Astrocyte (in vitro differentiated cells and primary cell): Measurements from ENCODE around the gene IGFBP5. TPM values are rescaled to one million over a fixed set of nuclear protein-coding genes. Genes with fewer than 3 reads are reported as not detected.

Source experiments
- DNase-seq: peaks from one replicate; pipeline ENCODE4 v3.0.0-alpha.2; 2010; ENCODE audit warnings: low read depth
- FAIRE-seq: peaks from 2 replicates; lab custom pipeline; 2011; peaks lifted over from hg19 to GRCh38; lab: Jason Lieb, UNC
- H2AFZ ChIP-seq: 2 replicates; pipeline ENCODE4 v1.6.0; 2012; ENCODE audit warnings: low read depth, low read length, inconsistent platforms
- H3K27ac ChIP-seq: 2 replicates; pipeline ENCODE4 v1.5.1; 2011; ENCODE audit warnings: low read depth, low read length, inconsistent platforms
- H3K27me3 ChIP-seq: 2 replicates; pipeline ENCODE4 v1.6.0; 2011; ENCODE audit warnings: low read length, inconsistent platforms; ENCODE audit not compliant: insufficient read depth
- H3K36me3 ChIP-seq: 2 replicates; pipeline ENCODE4 v1.5.1; 2011; ENCODE audit warnings: low read length, inconsistent platforms; ENCODE audit not compliant: insufficient read depth
- H3K4me1 ChIP-seq: 2 replicates; pipeline ENCODE4 v1.5.1; 2011; ENCODE audit warnings: low read length, inconsistent platforms; ENCODE audit not compliant: insufficient read depth
- H3K4me2 ChIP-seq: 2 replicates; pipeline ENCODE4 v1.6.0; 2012; ENCODE audit warnings: low read length, inconsistent platforms
- H3K4me3 ChIP-seq: 2 replicates; pipeline ENCODE4 v1.5.1; 2011; ENCODE audit warnings: low read depth, mild to moderate bottlenecking, low read length, inconsistent platforms; ENCODE audit not compliant: insufficient read depth
- H3K79me2 ChIP-seq: 2 replicates; pipeline ENCODE4 v1.6.0; 2012; ENCODE audit warnings: mild to moderate bottlenecking, low read length, inconsistent platforms; ENCODE audit not compliant: insufficient read depth
- H3K9ac ChIP-seq: 2 replicates; pipeline ENCODE4 v1.6.0; 2012; ENCODE audit warnings: mild to moderate bottlenecking, low read length, inconsistent platforms
- H3K9me3 ChIP-seq: 2 replicates; pipeline ENCODE4 v1.5.1; 2012; ENCODE audit warnings: low read depth, mild to moderate bottlenecking, low read length, inconsistent platforms; ENCODE audit not compliant: insufficient read depth
- H4K20me1 ChIP-seq: 2 replicates; pipeline ENCODE4 v1.6.0; 2012; ENCODE audit warnings: low read length, inconsistent platforms; ENCODE audit not compliant: insufficient read depth
- H3K27ac Mint-ChIP-seq: one replicate; pipeline ENCODE4 v1.8.0; 2021; ENCODE audit warnings: mild to moderate bottlenecking, mixed read lengths; ENCODE audit not compliant: unreplicated experiment
- H3K27me3 Mint-ChIP-seq: one replicate; pipeline ENCODE4 v1.8.0; 2021; ENCODE audit warnings: low read depth, mixed read lengths; ENCODE audit not compliant: unreplicated experiment
- H3K36me3 Mint-ChIP-seq: one replicate; pipeline ENCODE4 v1.8.0; 2021; ENCODE audit warnings: low read depth, mixed read lengths; ENCODE audit not compliant: unreplicated experiment
- H3K4me1 Mint-ChIP-seq: one replicate; pipeline ENCODE4 v1.8.0; 2021; ENCODE audit warnings: low read depth, mixed read lengths; ENCODE audit not compliant: unreplicated experiment
- H3K4me3 Mint-ChIP-seq: one replicate; pipeline ENCODE4 v1.8.0; 2021; ENCODE audit warnings: mild to moderate bottlenecking, moderate library complexity, mixed read lengths; ENCODE audit not compliant: unreplicated experiment
- H3K9me3 Mint-ChIP-seq: one replicate; pipeline ENCODE4 v1.8.0; 2021; ENCODE audit warnings: mild to moderate bottlenecking, mixed read lengths; ENCODE audit not compliant: unreplicated experiment
- EZH2 ChIP-seq: IDR thresholded peaks from 2 replicates; pipeline ENCODE4 v1.6.1; 2012; ENCODE audit warnings: mild to moderate bottlenecking, low read length, inconsistent platforms; ENCODE audit not compliant: insufficient read depth
- total RNA-seq: library from RNA; stranded (reverse); gene quantifications from 2 replicates; pipeline ENCODE4 v1.2.1, GENCODE V29; 2021
- TF ChIP-seq, protein P1 (sequence below): IDR thresholded peaks from 2 replicates; pipeline ENCODE4 v1.5.1; 2011; ENCODE audit warnings: low read depth, mild to moderate bottlenecking, inconsistent platforms, low read length, moderate library complexity; ENCODE audit not compliant: insufficient read depth

The IGFBP5 gene
- total RNA-seq, 1 donor from 2014 or later, result 422 TPM

DNA sequence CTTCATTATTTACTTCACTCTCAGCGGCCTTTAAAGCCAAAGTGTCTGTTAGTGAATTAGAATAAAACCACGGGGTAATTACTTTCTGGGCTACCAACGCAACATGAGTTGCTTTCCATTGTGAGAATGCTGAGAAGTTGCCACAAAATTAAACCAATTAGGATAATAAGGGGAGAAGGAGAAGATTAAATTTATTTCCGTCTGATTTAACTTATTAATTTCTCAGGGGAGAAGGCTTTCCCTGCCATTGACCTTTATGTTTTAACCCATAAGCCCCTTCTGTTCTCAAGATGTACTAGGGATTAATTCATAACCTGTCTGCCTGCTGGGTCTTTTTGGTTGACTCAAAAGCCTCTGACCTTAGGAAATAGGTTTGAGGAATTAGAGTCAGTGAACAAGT lies 42.3 kb upstream of the IGFBP5 start:
- Mint-ChIP-seq H3K36me3 (no peaks in the 10 kb centered on the region), H3K27me3 (peaks cover 43% of the 10 kb centered on the region), H3K27ac (no peak overlapping the region), H3K9me3 (peaks cover 13% of the 10 kb centered on the region), H3K4me3 (no peak overlapping the region), H3K4me1 (peaks cover 3% of the 10 kb centered on the region)
- no peak overlapping the region for H3K9ac ChIP-seq
- no peaks in the 10 kb centered on the region for H3K79me2 ChIP-seq
- no peak for FAIRE-seq
- no peaks in the 10 kb centered on the region for H4K20me1 ChIP-seq
- no peaks in the 10 kb centered on the region for H3K9me3 ChIP-seq
- H3K27me3 ChIP-seq, result peaks cover 5% of the 10 kb centered on the region
- H2AFZ ChIP-seq, result no peak overlapping the region
- H3K27ac ChIP-seq, result no peak overlapping the region
- H3K36me3 ChIP-seq, result no peaks in the 10 kb centered on the region
- no peak overlapping the region for H3K4me3 ChIP-seq
- no peaks in the 10 kb centered on the region for H3K4me1 ChIP-seq
- no peak for TF ChIP-seq EZH2
- TF ChIP-seq, protein P1, sequence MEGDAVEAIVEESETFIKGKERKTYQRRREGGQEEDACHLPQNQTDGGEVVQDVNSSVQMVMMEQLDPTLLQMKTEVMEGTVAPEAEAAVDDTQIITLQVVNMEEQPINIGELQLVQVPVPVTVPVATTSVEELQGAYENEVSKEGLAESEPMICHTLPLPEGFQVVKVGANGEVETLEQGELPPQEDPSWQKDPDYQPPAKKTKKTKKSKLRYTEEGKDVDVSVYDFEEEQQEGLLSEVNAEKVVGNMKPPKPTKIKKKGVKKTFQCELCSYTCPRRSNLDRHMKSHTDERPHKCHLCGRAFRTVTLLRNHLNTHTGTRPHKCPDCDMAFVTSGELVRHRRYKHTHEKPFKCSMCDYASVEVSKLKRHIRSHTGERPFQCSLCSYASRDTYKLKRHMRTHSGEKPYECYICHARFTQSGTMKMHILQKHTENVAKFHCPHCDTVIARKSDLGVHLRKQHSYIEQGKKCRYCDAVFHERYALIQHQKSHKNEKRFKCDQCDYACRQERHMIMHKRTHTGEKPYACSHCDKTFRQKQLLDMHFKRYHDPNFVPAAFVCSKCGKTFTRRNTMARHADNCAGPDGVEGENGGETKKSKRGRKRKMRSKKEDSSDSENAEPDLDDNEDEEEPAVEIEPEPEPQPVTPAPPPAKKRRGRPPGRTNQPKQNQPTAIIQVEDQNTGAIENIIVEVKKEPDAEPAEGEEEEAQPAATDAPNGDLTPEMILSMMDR, result no peak
- DNase-seq, result no peak
- H3K4me2 ChIP-seq, result no peak overlapping the region

DNA sequence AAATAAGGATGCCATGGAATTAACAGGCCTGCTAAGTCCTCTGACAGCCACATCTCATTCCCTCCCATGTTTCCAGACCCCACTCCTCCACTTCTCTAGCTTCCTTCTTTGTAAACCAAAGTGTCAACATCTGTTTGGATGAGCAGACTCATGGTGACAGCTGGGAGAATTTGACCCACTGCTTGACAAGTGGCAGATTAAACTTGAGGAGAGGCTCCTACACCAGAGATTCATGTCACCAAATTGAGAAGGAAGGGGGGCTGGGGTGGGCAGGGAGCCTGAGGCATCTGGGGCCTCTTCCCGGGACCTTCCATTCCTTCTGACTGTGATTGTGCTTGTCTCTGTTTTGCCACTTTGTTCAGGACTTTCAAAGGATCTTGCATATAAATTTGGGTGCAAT lies 41.0 kb upstream of the IGFBP5 start:
- no peaks in the 10 kb centered on the region for H3K36me3 ChIP-seq
- no peak for FAIRE-seq
- Mint-ChIP-seq H3K9me3 (peaks cover 4% of the 10 kb centered on the region), H3K27ac (no peak overlapping the region), H3K4me1 (peaks cover 3% of the 10 kb centered on the region), H3K36me3 (no peaks in the 10 kb centered on the region), H3K4me3 (no peak overlapping the region), H3K27me3 (peaks cover 44% of the 10 kb centered on the region)
- no peak overlapping the region for H2AFZ ChIP-seq
- no peaks in the 10 kb centered on the region for H3K4me1 ChIP-seq
- no peaks in the 10 kb centered on the region for H3K9me3 ChIP-seq
- H3K27me3 ChIP-seq, result peaks cover 5% of the 10 kb centered on the region
- no peak overlapping the region for H3K27ac ChIP-seq
- no peak for DNase-seq
- no peaks in the 10 kb centered on the region for H4K20me1 ChIP-seq
- H3K79me2 ChIP-seq, result no peaks in the 10 kb centered on the region
- no peak overlapping the region for H3K9ac ChIP-seq
- no peak for TF ChIP-seq EZH2
- TF ChIP-seq, protein P1, result no peak
- no peak overlapping the region for H3K4me2 ChIP-seq
- no peak overlapping the region for H3K4me3 ChIP-seq

DNA sequence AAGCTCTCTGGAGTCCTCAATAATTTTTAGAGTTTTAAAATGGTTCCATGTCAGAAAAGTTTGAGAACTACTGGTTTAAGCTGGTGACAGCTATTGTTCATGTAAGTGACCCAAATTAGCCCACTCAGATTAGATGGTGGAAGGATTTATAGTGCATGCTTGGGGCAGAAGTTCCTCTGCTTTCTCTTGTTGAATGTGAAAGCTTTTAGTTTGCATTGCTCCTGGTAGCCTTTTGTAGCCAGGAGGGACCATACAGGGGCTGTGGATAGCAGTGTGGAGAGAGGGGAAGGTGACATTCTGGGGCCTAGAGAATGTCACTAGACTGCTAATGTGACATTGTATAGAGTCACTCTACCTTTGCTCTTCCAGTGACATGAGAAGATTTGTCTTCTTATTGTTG lies 40.3 kb upstream of the IGFBP5 start:
- Histone ChIP-seq H3K4me2 (no peak overlapping the region), H3K9ac (no peak overlapping the region), H3K4me3 (no peak overlapping the region), H4K20me1 (no peaks in the 10 kb centered on the region), H3K4me1 (no peaks in the 10 kb centered on the region), H3K27ac (no peak overlapping the region), H3K27me3 (peaks cover 5% of the 10 kb centered on the region), H3K79me2 (no peaks in the 10 kb centered on the region), H3K9me3 (no peaks in the 10 kb centered on the region), H2AFZ (no peak overlapping the region), H3K36me3 (no peaks in the 10 kb centered on the region)
- H3K27ac Mint-ChIP-seq, result no peak overlapping the region
- peaks cover 3% of the 10 kb centered on the region for H3K4me1 Mint-ChIP-seq
- H3K4me3 Mint-ChIP-seq, result no peak overlapping the region
- H3K9me3 Mint-ChIP-seq, result peaks cover 4% of the 10 kb centered on the region
- FAIRE-seq (no peak), DNase-seq (no peak)
- H3K27me3 Mint-ChIP-seq, result peaks cover 45% of the 10 kb centered on the region
- TF ChIP-seq, protein P1, result no peak
- no peak for TF ChIP-seq EZH2
- H3K36me3 Mint-ChIP-seq, result no peaks in the 10 kb centered on the region
